GM18858 (cell line): ENCODE results near the gene MCTS1.
"Not testable (repeated sequence)": the region's sequence is repeated elsewhere in the genome, so short reads cannot be mapped to it uniquely, and the experiment has no call there.

ENCODE experiments used
- ATAC-seq: cut with Tn5 transposase; IDR thresholded peaks from one replicate; pipeline ENCODE4 v1.9.1; 2021; ENCODE audit not compliant: unreplicated experiment

MCTS1 gene

DNA sequence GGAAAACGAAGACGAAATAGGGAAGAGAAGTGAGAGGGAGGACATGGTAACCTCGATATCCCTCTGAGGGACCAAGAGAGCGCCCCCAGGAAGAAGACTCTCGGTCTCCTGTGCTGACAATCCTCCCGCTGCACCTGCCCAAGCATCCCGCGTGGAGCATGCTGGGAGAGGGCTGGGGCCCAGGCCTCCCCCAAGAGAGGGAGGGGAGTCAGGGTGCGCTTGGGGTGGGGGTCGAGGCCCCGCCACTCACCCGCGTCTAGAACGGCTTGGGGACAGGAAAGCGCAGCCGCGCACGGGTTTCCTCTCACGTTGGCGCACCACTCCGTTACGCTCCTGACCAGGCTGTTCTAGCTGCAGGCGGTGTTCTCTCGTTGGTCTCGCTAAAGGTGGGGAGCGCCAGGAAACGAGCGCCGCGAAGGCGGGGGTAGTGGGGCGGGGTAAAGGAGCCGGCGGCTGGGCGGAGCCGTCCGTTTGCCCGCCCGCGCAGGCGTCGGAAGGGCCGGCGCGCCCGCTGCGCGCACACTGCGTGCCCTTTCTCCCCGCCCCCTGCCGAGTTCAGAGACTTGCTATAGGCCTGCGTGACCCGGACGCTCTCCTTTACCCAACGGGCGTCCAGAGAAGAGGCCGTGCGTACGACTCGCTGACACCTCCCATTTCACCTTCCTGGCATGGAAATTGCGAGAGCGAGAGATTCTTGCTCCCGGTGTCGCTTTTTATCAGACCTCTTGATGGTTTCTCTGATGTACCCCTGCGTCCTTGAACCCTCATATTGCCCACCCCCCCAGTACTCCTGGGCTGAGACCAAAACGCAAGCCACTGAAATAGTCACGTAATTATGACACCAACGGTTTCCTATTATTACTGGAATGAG lies 26.0 kb downstream of the MCTS1 start, which contains the start of gene C1GALT1C1:
Gene C1GALT1C1, minus strand, starts transcription at position 388 of the 871 bp plus-strand sequence. CDS start 2,888 bp downstream, outside the sequence.
- ATAC-seq: peak; percentile 92

DNA sequence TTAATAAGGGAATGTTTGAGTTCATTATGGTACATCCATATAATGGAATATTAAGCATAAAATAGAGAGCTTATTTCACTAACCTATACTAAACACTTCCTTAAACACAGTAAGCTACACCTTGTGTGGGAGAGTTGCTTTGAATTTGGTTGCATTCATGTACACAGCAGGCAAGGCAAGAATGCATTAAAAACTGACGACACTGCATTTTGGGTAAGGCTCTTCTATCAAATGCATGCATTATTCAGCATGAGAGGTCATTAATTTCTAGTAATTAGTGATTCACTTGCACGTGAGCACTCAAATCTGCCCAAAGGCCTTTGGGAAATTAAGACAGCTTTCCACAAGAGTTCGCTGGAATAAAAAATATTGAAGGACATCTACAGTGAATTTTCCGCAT lies 34.7 kb downstream of the MCTS1 start:
- ATAC-seq: no peak

GRCh38 chrX:120642871-120643270 lies 39.0 kb downstream of the MCTS1 start:
- ATAC-seq: no peak

DNA sequence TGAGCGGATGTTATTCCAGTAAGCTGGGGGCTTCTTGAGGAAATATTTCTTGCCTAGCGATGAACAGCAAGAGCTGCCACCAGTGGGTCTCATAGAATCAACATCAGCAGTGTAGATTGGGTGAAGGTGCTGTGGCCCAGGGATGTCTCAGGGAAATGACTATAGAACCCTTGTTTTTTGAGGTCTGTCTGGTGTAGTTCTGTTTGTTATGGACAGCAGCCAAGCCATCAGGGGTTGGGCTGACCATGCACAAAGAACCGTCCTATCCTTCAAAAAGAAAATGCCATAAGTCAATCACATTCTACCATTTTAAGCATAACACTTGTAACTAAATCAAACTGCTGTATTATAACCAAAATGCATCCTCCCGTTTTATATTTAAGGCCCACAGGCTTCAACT lies 43.2 kb downstream of the MCTS1 start:
- no peak for ATAC-seq

GRCh38 chrX:120652256-120652655 lies 48.4 kb downstream of the MCTS1 start:
- ATAC-seq: not testable (repeated sequence)

- no peak for ATAC-seq
These were observed 49.1 kb downstream of the MCTS1 start for GRCh38 chrX:120653000-120653399.

DNA sequence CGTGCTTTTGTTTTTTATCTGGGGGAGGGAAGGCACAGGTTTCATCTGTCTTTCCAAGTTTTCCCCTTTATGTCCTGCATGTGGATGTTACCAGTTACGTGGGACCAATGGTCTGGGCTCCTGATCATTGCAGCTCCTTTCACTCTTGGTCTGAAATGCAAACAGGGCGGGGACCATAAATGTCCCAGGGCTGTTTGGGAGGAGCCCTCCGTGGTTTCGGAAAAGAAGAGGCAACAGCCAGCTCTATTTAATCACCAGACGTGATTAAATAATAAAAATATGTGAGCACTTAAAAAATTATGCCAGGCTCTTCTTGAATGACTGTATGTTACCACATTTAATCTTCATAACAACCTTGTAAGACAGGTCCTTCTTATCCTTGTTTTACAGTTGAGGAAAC lies 56.7 kb downstream of the MCTS1 start:
- ATAC-seq: no peak
